GM23248 (cell line): ENCODE measurements around the gene ANXA8.
"Not testable (repeated sequence)": the region's sequence is repeated elsewhere in the genome, so short reads cannot be mapped to it uniquely, and the experiment has no call there.

Source experiments
- EZH2 ChIP-seq: fragments of 200-600 bp; sonication (generic); IDR thresholded peaks from 2 replicates; pipeline ENCODE4 v1.6.1; 2018; ENCODE audit warnings: antibody characterized with exemption, mild to moderate bottlenecking; ENCODE audit not compliant: insufficient read depth, poor library complexity, severe bottlenecking
- EZH2phosphoT487 ChIP-seq: fragments of 200-600 bp; sonication (generic); IDR thresholded peaks from 2 replicates; pipeline ENCODE4 v1.6.1; 2018; ENCODE audit warnings: antibody characterized with exemption, moderate library complexity, mild to moderate bottlenecking, low read depth; ENCODE audit not compliant: insufficient read depth

- TF ChIP-seq EZH2phosphoT487, EZH2: not testable (repeated sequence)
These were observed 8.8 kb downstream of the ANXA8 start for GRCh38 chr10:47475101-47475500.
